Psoas muscle (tissue), 8 donors: Measurements from ENCODE around the gene MYO1H. TPM values are rescaled to one million over a fixed set of nuclear protein-coding genes. Genes with fewer than 3 reads are reported as not detected.

Experiments used
- ATAC-seq, 4 donors: fragments of 200-7000 bp; cut with Tn5 transposase; one replicate each; pipeline ENCODE4 v1.9.1; 2020; ENCODE audit warnings: moderate library complexity in 3 of 4, mild to moderate bottlenecking in 2 of 4
- DNase-seq, 2 donors: peaks; one replicate each; pipeline ENCODE4 v3.0.0-alpha.2; 2020
- H3K27ac ChIP-seq: fragments of 200-600 bp; one replicate; pipeline ENCODE4 v1.8.0; 2022
- H3K27me3 ChIP-seq, 3 donors: fragments of 200-600 bp in 1 of 3; one replicate each; pipeline versions ENCODE4 v1.6.1 to v1.8.0; 2013 to 2022; ENCODE audit warnings: low read length in 2 of 3, mild to moderate bottlenecking in 2 of 3, moderate library complexity in 1 of 3; ENCODE audit not compliant: insufficient read depth in 3 of 3
- H3K36me3 ChIP-seq, 2 donors: fragments of 200-600 bp in 1 of 2; one replicate each; pipeline versions ENCODE4 v1.6.1 to v1.8.0; 2013 to 2022; ENCODE audit warnings: low read depth in 1 of 2, mild to moderate bottlenecking in 1 of 2, moderate library complexity in 1 of 2; ENCODE audit not compliant: insufficient read depth in 1 of 2
- H3K4me1 ChIP-seq: fragments of 200-600 bp; one replicate; pipeline ENCODE4 v1.8.0; 2022
- H3K4me3 ChIP-seq: fragments of 200-600 bp; one replicate; pipeline ENCODE4 v1.8.0; 2022; ENCODE audit warnings: mild to moderate bottlenecking
- H3K9me3 ChIP-seq: fragments of 200-600 bp; one replicate; pipeline ENCODE4 v1.8.0; 2022
- CTCF ChIP-seq: fragments of 200-600 bp; IDR thresholded peaks from one replicate; pipeline ENCODE4 v1.8.0; 2022; ENCODE audit warnings: antibody characterized with exemption
- WGBS, 3 donors: extraction: QIAGEN DNeasy Blood & Tissue Kit; methylation state at CpG; one replicate each; pipeline versions ENCODE4 v1.1.6 to v1.1.7; 2013; 5-methylcytosine and 5-hydroxymethylcytosine counted together
- intact Hi-C, 2 donors: fragments of 100-400 bp; cut with DNase I; formaldehyde crosslinking; loops; one replicate each; pipeline versions ENCODE4 v1.11.0 to v1.14.2; 2022
- polyA plus RNA-seq, 3 donors: library from polyadenylated mRNA; stranded (reverse); fragments of 200-250 nt; gene quantifications; one replicate each; pipeline ENCODE4 v1.2.3, GENCODE V29; 2013
- total RNA-seq, 4 donors: library from RNA; stranded (reverse); fragmentation: NEBNext Ultra II Directional in 2 of 4; extraction: Animal tissue kit (Norgen Biotek cat#: 25700) in 2 of 4; gene quantifications; one replicate each; pipeline versions ENCODE4 v1.2.1 to v1.2.4, GENCODE V29; 2021 to 2023
- donor health status: healthy with polysubstance abuse.
- donor health status: DM: no; HTN: no; CAD: no; lungs with moderate emphysema.
- donor health status: Bipolar disorder and iron deficiency.
- donor health status: healthy.
- donor health status: DM: yes; HTN: yes; CAD: no.
- donor health status: DM: no; HTN: no; CAD: no.
- donor health status: DM: no; HTN: no; CAD: no.
- donor health status: DM: yes; HTN: yes; CAD: no.

The MYO1H gene
- total and polyA plus RNA-seq, 7 donors = 0.10 TPM; not detected in 6

- DNase-seq = no peak
- H3K27ac ChIP-seq = no peak overlapping the region
- H3K36me3 ChIP-seq = peaks cover 3 to 40% of the 10 kb centered on the region in 2 donors
Observed at GRCh38 chr12:109443794-109444193, 96.1 kb downstream of the MYO1H start.

GRCh38 chr12:109444259-109444658, 96.6 kb downstream of the MYO1H start:
- Histone ChIP-seq H3K9me3 (no peaks in the 10 kb centered on the region), H3K27me3 (no peaks in the 10 kb centered on the region), H3K4me3 (no peak overlapping the region), H3K27ac (no peak overlapping the region), H3K36me3 (peaks cover 3 to 44% of the 10 kb centered on the region in 2 donors), H3K4me1 (no peaks in the 10 kb centered on the region)
- intact Hi-C loops = no loop called here
- ATAC-seq = peak in 1 of 4 donors; percentile 27
- no peak for TF ChIP-seq CTCF
- DNase-seq = no peak
- 52 to 56% (median 55%) methylated on average over 6 of the region's 6 CpGs for WGBS, 3 donors

More at GRCh38 chr12:109443794-109444193, 96.1 kb downstream of the MYO1H start:
- peak in 3 of 4 donors; percentile 32 to 69 (median 54) for ATAC-seq
- TF ChIP-seq CTCF = no peak
- Histone ChIP-seq H3K4me3 (no peak overlapping the region), H3K4me1 (no peaks in the 10 kb centered on the region), H3K27me3 (no peaks in the 10 kb centered on the region), H3K9me3 (no peaks in the 10 kb centered on the region)
- intact Hi-C loops = no loop called here
- WGBS, 3 donors = 45 to 77% (median 59%) methylated on average over 5 of the region's 5 CpGs

GRCh38 chr12:109445191-109445609, 97.5 kb downstream of the MYO1H start:
- H3K4me3 ChIP-seq = no peak overlapping the region
- TF ChIP-seq CTCF = no peak
- intact Hi-C loops = no loop called here
- 78 to 93% (median 90%) methylated on average over 2 of the region's 2 CpGs for WGBS, 3 donors
- H3K4me1 ChIP-seq = no peaks in the 10 kb centered on the region
- no peak overlapping the region for H3K27ac ChIP-seq
- no peaks in the 10 kb centered on the region for H3K9me3 ChIP-seq
- ATAC-seq = no peak
- peaks cover 3 to 45% of the 10 kb centered on the region in 2 donors for H3K36me3 ChIP-seq
- DNase-seq = no peak
- H3K27me3 ChIP-seq = no peaks in the 10 kb centered on the region

- Histone ChIP-seq H3K4me3 (no peak overlapping the region), H3K27ac (no peak overlapping the region), H3K27me3 (no peaks in the 10 kb centered on the region), H3K36me3 (peaks cover 7 to 62% of the 10 kb centered on the region in 2 donors), H3K4me1 (no peaks in the 10 kb centered on the region), H3K9me3 (no peaks in the 10 kb centered on the region)
- WGBS, 3 donors = 79 to 83% (median 80%) methylated on average over 8 of the region's 8 CpGs
- intact Hi-C loops = no loop called here
- no peak for TF ChIP-seq CTCF
- no peak for DNase-seq
- no peak for ATAC-seq
Observed at GRCh38 chr12:109446869-109447268, 99.2 kb downstream of the MYO1H start.

- no peak overlapping the region for H3K27ac ChIP-seq
- no peak for TF ChIP-seq CTCF
- DNase-seq (no peak), ATAC-seq (no peak)
- no peaks in the 10 kb centered on the region for H3K4me1 ChIP-seq
- intact Hi-C loops = no loop called here
- WGBS, 3 donors = 79 to 82% (median 82%) methylated on average over 9 of the region's 9 CpGs
- H3K9me3 ChIP-seq = no peaks in the 10 kb centered on the region
- H3K36me3 ChIP-seq = peaks cover 7 to 68% of the 10 kb centered on the region in 2 donors
- H3K4me3 ChIP-seq = no peak overlapping the region
- no peaks in the 10 kb centered on the region for H3K27me3 ChIP-seq
Observed at GRCh38 chr12:109447482-109447881, 99.8 kb downstream of the MYO1H start.
